HepG2 (cell line): ENCODE measurements around the gene PGPEP1. TPM values are rescaled to one million over a fixed set of nuclear protein-coding genes. Genes with fewer than 3 reads are reported as not detected.

Experiments used
- CCAR2 ChIP-seq: fragments of 200-400 bp; formaldehyde crosslinking; optimal IDR thresholded peaks from 2 replicates; pipeline ENCODE3; 2018; ENCODE audit warnings: low read depth, mild to moderate bottlenecking, low read length, moderate library complexity
- ETV6 ChIP-seq: sonication (generic); formaldehyde crosslinking; conservative IDR thresholded peaks from 2 replicates; pipeline ENCODE4 v1.4.0; 2020; ENCODE audit warnings: missing genetic modification reagents
- HHEX ChIP-seq: IDR thresholded peaks from 2 replicates; pipeline ENCODE4 v1.6.1; 2016; ENCODE audit warnings: control low read depth
- KAT8 ChIP-seq: IDR thresholded peaks from 2 replicates; pipeline ENCODE4 v1.6.1; 2016; ENCODE audit warnings: missing genetic modification reagents, missing compliant biosample characterization
- KDM4B ChIP-seq: sonication (generic); formaldehyde crosslinking; IDR thresholded peaks from 2 replicates; pipeline ENCODE4 v1.4.0; 2020; ENCODE audit warnings: missing genetic modification reagents
- MYC ChIP-seq: sonication (generic); formaldehyde crosslinking; IDR thresholded peaks from 2 replicates; pipeline ENCODE4 v1.9.0; 2021; ENCODE audit warnings: missing genetic modification reagents, borderline replicate concordance
- NKX3-1 ChIP-seq: sonication (generic); formaldehyde crosslinking; IDR thresholded peaks from 2 replicates; pipeline ENCODE4 v1.5.0; 2020; ENCODE audit warnings: missing genetic modification reagents
- SKI ChIP-seq: fragments of 450-650 bp; IDR thresholded peaks from one replicate; pipeline ENCODE4 v1.6.1; 2018; ENCODE audit warnings: mild to moderate bottlenecking; ENCODE audit not compliant: partially characterized antibody
- SP5 ChIP-seq: IDR thresholded peaks from 2 replicates; pipeline ENCODE4 v1.6.1; 2016; ENCODE audit warnings: low read depth, borderline replicate concordance
- SRY ChIP-seq: sonication (generic); formaldehyde crosslinking; IDR thresholded peaks from 2 replicates; pipeline ENCODE4 v1.8.0; 2022; ENCODE audit warnings: mild to moderate bottlenecking, missing genetic modification reagents
- TBL1XR1 ChIP-seq: fragments of 150-350 bp; IDR thresholded peaks from 2 replicates; pipeline ENCODE4 v1.6.1; 2014; ENCODE audit warnings: borderline replicate concordance, low read length; ENCODE audit not compliant: partially characterized antibody
- TCF7L2 ChIP-seq: IDR thresholded peaks from 2 replicates; pipeline ENCODE4 v1.6.1; 2011; ENCODE audit warnings: mild to moderate bottlenecking, low read depth, low read length, moderate library complexity
- TSC22D2 ChIP-seq: sonication (generic); formaldehyde crosslinking; IDR thresholded peaks from 2 replicates; pipeline ENCODE4 v1.5.1; 2020; ENCODE audit warnings: missing genetic modification reagents, mild to moderate bottlenecking, borderline replicate concordance
- U2AF2 ChIP-seq: fragments of 200-400 bp; formaldehyde crosslinking; IDR thresholded peaks from 2 replicates; pipeline ENCODE4 v1.6.1; 2017; ENCODE audit warnings: low read depth, mild to moderate bottlenecking, low read length
- ZKSCAN8 ChIP-seq: IDR thresholded peaks from 2 replicates; pipeline ENCODE4 v1.6.1; 2016; ENCODE audit warnings: borderline replicate concordance, missing genetic modification reagents, missing compliant biosample characterization
- ZNF143 ChIP-seq: sonication (generic); formaldehyde crosslinking; IDR thresholded peaks from 2 replicates; pipeline ENCODE4 v1.4.0; 2020; ENCODE audit warnings: missing genetic modification reagents
- ZNF205 ChIP-seq: IDR thresholded peaks from 2 replicates; pipeline ENCODE4 v1.6.1; 2018; ENCODE audit warnings: missing biosample characterization, missing genetic modification reagents
- ZNF260 ChIP-seq: sonication (generic); formaldehyde crosslinking; IDR thresholded peaks from 2 replicates; pipeline ENCODE4 v1.4.0; 2020; ENCODE audit warnings: missing genetic modification reagents, low read depth, mild to moderate bottlenecking, borderline replicate concordance
- ZNF282 ChIP-seq: fragments of 450-650 bp; IDR thresholded peaks from 2 replicates; pipeline ENCODE4 v1.6.1; 2018; ENCODE audit not compliant: partially characterized antibody
- ZNF343 ChIP-seq: sonication (generic); formaldehyde crosslinking; IDR thresholded peaks from 2 replicates; pipeline ENCODE4 v1.4.0; 2020; ENCODE audit warnings: mild to moderate bottlenecking, missing genetic modification reagents
- ZNF557 ChIP-seq: sonication (generic); formaldehyde crosslinking; IDR thresholded peaks from 2 replicates; pipeline ENCODE4 v1.4.0; 2020; ENCODE audit warnings: missing genetic modification reagents
- ZNF678 ChIP-seq: sonication (generic); formaldehyde crosslinking; IDR thresholded peaks from 2 replicates; pipeline ENCODE4 v1.4.0; 2020; ENCODE audit warnings: mild to moderate bottlenecking, missing genetic modification reagents
- ZSCAN30 ChIP-seq: sonication (generic); formaldehyde crosslinking; IDR thresholded peaks from 2 replicates; pipeline ENCODE4 v1.5.0; 2020; ENCODE audit warnings: mild to moderate bottlenecking, missing genetic modification reagents
- polyA plus RNA-seq, 8 experiments: library from polyadenylated mRNA; depleted of rRNA in 3 of 8; stranded (reverse) in 7 of 8; unstranded in 1 of 8; fragments of >200 nt; fragmentation: Illumina TruSeq in 4 of 8; extraction: Trizol in 4 of 8; gene quantifications; 2 replicates each; pipeline versions ENCODE4 v1.2.1 to v1.2.3, GENCODE V29; 2011 to 2016; ENCODE audit warnings: low read depth in 4 of 8, missing spikeins in 1 of 8, mixed read lengths in 1 of 8; ENCODE audit not compliant: insufficient read depth in 1 of 8
- total RNA-seq, 5 experiments: library from RNA; depleted of rRNA; stranded (reverse); fragments of >200 nt; fragmentation: Illumina TruSeq; extraction: Trizol; gene quantifications; 2 replicates each; pipeline ENCODE4 v1.2.3, GENCODE V29; 2016; ENCODE audit warnings: low read depth in 1 of 5
- TF ChIP-seq, protein P1 (sequence below): sonication (generic); formaldehyde crosslinking; IDR thresholded peaks from 2 replicates; pipeline ENCODE4 v1.5.1; 2020; ENCODE audit warnings: missing genetic modification reagents, mild to moderate bottlenecking, borderline replicate concordance
- TF ChIP-seq, protein P2 (sequence below): sonication (generic); formaldehyde crosslinking; IDR thresholded peaks from 2 replicates; pipeline ENCODE4 v1.8.1; 2022; ENCODE audit warnings: mild to moderate bottlenecking, missing genetic modification reagents
- TF ChIP-seq, protein P3 (sequence below): sonication (generic); formaldehyde crosslinking; IDR thresholded peaks from 2 replicates; pipeline ENCODE4 v1.8.1; 2023; ENCODE audit warnings: mild to moderate bottlenecking, missing genetic modification reagents, borderline replicate concordance
- TF ChIP-seq, protein P4 (sequence below): sonication (generic); formaldehyde crosslinking; IDR thresholded peaks from 2 replicates; pipeline ENCODE4 v1.5.1; 2020; ENCODE audit warnings: mild to moderate bottlenecking, missing genetic modification reagents

The PGPEP1 gene
- total and polyA plus RNA-seq, 2 of the 13 experiments (the other 11 are each of a cell fraction or from before 2014, with no cell fraction given) = 53.1 to 56.6 TPM

DNA sequence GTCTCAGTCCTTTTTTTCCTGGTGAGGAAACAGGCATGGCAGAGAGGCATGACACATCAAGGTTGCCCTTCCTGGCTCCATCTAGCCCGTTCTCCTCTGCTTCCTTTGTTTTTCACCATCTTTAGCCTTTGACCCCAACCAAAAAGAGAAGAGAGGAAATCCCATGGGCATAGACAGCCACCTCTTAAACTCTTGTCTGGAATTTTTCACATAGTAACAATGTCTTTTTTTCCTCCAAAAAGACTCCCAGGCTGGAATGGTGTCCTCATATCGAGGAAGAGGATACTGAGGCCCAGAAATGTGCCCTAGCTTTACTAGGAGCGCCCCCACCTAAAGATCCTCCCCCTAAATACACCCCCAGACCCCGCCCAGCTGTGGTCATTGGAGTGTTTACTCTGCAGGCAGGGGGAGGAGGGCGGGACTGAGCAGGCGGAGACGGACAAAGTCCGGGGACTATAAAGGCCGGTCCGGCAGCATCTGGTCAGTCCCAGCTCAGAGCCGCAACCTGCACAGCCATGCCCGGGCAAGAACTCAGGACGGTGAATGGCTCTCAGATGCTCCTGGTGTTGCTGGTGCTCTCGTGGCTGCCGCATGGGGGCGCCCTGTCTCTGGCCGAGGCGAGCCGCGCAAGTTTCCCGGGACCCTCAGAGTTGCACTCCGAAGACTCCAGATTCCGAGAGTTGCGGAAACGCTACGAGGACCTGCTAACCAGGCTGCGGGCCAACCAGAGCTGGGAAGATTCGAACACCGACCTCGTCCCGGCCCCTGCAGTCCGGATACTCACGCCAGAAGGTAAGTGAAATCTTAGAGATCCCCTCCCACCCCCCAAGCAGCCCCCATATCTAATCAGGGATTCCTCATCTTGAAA is 45.5 kb downstream of the PGPEP1 start, which contains the start of gene GDF15 (continued):
- TF ChIP-seq U2AF2 = no peak
- TF ChIP-seq HHEX (CRISPR knock-in tag) = peak; percentile 34; the same call in 1 of the 2 replicates
- TF ChIP-seq MYC (CRISPR knock-in tag) = peak; percentile 88
- peak; percentile 68; the same call in 1 of the 2 replicates for TF ChIP-seq ZKSCAN8 (CRISPR knock-in tag)
- peak; percentile 94 for TF ChIP-seq ZNF678 (CRISPR knock-in tag)
- no peak for TF ChIP-seq ZNF260 (CRISPR knock-in tag)
- TF ChIP-seq SRY (CRISPR knock-in tag) = peak; percentile 88
- TF ChIP-seq ZSCAN30 (CRISPR knock-in tag) = no peak; the same call in 1 of the 2 replicates
- TF ChIP-seq ZNF343 = peak; percentile 92
- peak; percentile 97 for TF ChIP-seq KDM4B (CRISPR knock-in tag)
- peak; percentile 64; the same call in 1 of the 2 replicates for TF ChIP-seq TSC22D2 (CRISPR knock-in tag)
- TF ChIP-seq, protein P1, sequence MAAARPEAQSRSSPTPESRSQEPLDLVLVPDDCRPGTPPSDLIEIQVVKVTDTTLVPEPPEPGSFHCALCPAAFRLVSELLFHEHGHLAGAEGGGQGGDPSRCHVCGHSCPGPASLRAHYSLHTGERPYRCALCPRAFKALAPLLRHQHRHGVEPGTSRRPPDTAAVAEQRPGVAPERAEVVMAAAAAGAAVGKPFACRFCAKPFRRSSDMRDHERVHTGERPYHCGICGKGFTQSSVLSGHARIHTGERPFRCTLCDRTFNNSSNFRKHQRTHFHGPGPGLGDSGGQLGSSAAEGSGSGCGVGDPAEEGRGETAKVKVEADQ = no peak
- TF ChIP-seq NKX3-1 (CRISPR knock-in tag) = peak; percentile 80
- peak; percentile 91 for TF ChIP-seq ZNF557
- TF ChIP-seq ZNF282 = no peak
- TF ChIP-seq TCF7L2 = no peak
- peak; percentile 78 for TF ChIP-seq CCAR2
- TF ChIP-seq, protein P2, sequence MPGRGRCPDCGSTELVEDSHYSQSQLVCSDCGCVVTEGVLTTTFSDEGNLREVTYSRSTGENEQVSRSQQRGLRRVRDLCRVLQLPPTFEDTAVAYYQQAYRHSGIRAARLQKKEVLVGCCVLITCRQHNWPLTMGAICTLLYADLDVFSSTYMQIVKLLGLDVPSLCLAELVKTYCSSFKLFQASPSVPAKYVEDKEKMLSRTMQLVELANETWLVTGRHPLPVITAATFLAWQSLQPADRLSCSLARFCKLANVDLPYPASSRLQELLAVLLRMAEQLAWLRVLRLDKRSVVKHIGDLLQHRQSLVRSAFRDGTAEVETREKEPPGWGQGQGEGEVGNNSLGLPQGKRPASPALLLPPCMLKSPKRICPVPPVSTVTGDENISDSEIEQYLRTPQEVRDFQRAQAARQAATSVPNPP = peak; percentile 91; the same call in 1 of the 2 replicates
- TF ChIP-seq, protein P3, sequence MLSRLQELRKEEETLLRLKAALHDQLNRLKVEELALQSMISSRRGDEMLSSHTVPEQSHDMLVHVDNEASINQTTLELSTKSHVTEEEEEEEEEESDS (CRISPR knock-in tag) = no peak
- TF ChIP-seq ZNF143 (CRISPR knock-in tag) = peak; percentile 60
- peak; percentile 83 for TF ChIP-seq ETV6 (CRISPR knock-in tag)
- peak; percentile 85 for TF ChIP-seq TBL1XR1
- TF ChIP-seq, protein P4, sequence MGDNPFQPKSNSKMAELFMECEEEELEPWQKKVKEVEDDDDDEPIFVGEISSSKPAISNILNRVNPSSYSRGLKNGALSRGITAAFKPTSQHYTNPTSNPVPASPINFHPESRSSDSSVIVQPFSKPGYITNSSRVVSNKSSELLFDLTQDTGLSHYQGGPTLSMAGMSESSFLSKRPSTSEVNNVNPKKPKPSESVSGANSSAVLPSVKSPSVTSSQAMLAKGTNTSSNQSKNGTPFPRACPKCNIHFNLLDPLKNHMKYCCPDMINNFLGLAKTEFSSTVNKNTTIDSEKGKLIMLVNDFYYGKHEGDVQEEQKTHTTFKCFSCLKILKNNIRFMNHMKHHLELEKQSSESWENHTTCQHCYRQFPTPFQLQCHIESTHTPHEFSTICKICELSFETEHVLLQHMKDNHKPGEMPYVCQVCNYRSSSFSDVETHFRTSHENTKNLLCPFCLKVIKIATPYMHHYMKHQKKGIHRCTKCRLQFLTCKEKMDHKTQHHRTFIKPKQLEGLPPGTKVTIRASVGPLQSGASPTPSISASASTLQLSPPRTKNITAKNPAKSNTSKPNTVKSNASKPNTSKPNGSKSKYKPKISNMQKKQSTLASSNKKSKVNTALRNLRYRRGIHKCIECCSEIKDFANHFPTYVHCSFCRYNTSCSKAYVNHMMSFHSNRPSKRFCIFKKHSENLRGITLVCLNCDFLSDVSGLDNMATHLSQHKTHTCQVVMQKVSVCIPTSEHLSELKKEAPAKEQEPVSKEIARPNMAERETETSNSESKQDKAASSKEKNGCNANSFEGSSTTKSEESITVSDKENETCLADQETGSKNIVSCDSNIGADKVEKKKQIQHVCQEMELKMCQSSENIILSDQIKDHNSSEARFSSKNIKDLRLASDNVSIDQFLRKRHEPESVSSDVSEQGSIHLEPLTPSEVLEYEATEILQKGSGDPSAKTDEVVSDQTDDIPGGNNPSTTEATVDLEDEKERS (CRISPR knock-in tag) = 0 out of 2 replicates have a peak, but pooled peaks have one; percentile 37
- TF ChIP-seq SKI = peak; percentile 93
- peak; percentile 82 for TF ChIP-seq KAT8 (CRISPR knock-in tag)
- TF ChIP-seq SP5 = peak; percentile 99
- TF ChIP-seq ZNF205 = peak; percentile 76
